ENCODE data around the gene OPCML. TPM values are rescaled to one million over a fixed set of nuclear protein-coding genes. Genes with fewer than 3 reads are reported as not detected.

Gene OPCML
- total RNA-seq, 1 donor, result under 0.01 TPM

DNA sequence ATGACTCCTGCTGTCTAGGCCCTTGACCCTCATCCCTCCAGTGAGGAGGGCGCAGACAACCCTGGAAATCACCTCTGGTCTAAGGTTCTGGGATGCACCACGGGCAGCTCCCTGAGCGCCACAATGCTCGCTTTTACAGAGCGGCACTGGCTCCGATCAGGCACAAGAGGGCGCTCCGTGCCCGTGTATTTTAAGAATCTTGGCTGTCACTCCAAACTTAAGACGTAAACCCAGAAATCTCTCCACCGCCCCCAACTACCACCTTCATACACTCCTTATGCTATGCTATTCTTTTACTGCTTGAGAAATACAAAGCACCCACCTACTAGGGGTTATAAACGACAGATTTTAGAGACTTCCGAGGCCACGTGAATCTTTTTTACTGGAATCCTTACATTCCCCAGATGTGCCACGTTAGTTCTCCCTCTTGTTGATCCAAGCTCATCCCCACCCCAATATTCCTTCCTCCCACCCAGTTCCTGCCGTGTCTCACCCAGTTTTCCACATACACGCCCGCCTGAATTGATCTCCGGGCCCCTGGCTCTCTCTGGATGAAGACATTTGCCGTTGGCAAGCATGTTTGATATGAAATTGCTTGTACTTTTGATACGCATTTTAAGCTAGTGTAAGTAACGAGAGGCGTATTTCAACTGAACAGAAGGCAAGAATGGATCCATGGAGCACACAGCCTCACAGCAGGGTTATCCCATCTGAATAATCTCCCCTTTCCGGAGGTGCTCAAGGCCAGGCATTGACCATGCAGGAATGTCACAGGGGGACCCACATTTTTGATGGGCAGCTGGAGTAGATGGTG lies 453.5 kb downstream of the OPCML start:
- Histone ChIP-seq H3K4me3 (ENCODE audit: low read length) (no peak overlapping the region), H3K4me1 (ENCODE audit: insufficient read depth, low read length) (peaks cover 4% of the 10 kb centered on the region), H3K27me3 (ENCODE audit: insufficient read depth, low read length) (peaks cover 8% of the 10 kb centered on the region), H3K9me3 (ENCODE audit: low read depth, low read length) (no peaks in the 10 kb centered on the region)

DNA sequence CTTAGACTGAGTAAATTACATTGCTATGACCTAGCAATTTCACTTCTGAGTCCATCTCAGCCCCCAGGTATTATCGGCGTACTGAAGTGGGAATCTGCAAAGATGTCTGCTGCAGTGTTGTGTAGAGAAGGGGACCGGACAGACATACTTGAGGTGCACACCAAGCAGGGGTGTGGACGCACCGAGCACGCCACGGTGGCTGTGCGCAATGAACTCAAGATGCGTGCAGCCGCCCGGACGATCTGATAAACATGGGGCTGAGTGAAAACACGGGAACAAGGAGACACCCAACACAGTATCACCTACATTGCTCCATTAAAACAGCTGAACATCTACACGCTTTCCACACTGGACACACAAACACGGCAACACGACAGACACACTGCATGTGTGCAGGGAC lies 454.3 kb downstream of the OPCML start:
- no peaks in the 10 kb centered on the region for H3K9me3 ChIP-seq (ENCODE audit: low read depth, low read length)
- H3K27me3 ChIP-seq (ENCODE audit: insufficient read depth, low read length), result no peaks in the 10 kb centered on the region
- H3K4me1 ChIP-seq (ENCODE audit: insufficient read depth, low read length), result no peaks in the 10 kb centered on the region
- no peak overlapping the region for H3K4me3 ChIP-seq (ENCODE audit: low read length)

DNA sequence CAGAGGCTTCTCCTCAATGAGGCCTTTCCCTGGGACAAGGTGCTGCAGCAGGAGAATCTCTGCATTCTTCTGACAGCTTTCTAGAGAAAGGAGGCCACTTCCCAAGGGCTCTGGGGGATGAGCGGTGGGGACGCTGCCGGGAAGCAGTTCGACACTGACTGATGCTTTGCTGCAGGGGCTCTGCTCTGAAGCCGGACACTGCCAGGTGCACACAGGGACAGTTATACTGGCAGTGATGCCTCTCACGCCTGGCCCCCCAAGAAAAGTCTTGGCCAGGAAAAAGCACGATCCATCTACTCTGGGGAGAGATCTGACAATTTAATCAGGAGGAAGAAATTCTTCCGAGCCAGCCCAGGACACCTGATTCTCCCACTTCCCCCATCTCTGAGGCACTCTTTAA lies 456.9 kb downstream of the OPCML start:
- Histone ChIP-seq H3K4me1 (ENCODE audit: insufficient read depth, low read length) (no peaks in the 10 kb centered on the region), H3K9me3 (ENCODE audit: low read depth, low read length) (no peaks in the 10 kb centered on the region), H3K27me3 (ENCODE audit: insufficient read depth, low read length) (no peaks in the 10 kb centered on the region), H3K4me3 (ENCODE audit: low read length) (no peak overlapping the region)

DNA sequence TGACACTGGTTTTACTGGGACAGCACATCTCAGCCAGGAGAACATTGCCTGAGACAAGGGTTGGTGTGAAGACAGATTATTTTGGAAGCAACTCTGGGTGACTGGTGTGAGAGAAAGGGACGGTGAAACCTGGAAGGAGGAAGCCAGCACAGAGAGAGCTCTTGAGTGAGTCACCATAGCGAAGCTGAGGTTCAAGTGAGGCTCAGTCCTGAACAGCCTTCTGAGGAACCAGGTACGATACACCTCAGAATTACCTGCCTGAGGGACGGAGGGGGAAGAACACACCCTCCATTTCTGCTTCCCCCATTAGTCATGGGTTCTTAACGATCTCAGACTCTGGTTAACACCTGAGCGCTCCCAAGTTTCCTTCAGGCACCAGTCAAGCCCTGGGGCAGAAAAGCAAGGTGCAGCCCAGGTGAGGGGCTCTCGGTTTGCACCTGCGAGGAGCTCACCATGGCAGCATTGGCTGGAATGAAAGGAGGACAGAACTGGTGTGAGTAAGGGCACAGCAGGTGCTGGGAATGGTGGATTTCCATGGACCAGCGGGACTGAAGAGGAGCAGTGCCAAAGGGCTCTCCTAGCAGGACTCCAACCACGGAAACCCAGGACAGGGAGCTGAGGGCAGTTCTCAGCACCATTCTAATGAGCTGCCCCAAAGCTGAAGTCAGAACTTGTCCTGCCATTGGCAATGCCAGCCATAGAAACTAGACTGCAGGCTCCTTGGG lies 459.3 kb downstream of the OPCML start:
- no peaks in the 10 kb centered on the region for H3K9me3 ChIP-seq (ENCODE audit: low read depth, low read length)
- H3K4me3 ChIP-seq (ENCODE audit: low read length), result no peak overlapping the region
- no peaks in the 10 kb centered on the region for H3K27me3 ChIP-seq (ENCODE audit: insufficient read depth, low read length)
- H3K4me1 ChIP-seq (ENCODE audit: insufficient read depth, low read length), result no peaks in the 10 kb centered on the region

DNA sequence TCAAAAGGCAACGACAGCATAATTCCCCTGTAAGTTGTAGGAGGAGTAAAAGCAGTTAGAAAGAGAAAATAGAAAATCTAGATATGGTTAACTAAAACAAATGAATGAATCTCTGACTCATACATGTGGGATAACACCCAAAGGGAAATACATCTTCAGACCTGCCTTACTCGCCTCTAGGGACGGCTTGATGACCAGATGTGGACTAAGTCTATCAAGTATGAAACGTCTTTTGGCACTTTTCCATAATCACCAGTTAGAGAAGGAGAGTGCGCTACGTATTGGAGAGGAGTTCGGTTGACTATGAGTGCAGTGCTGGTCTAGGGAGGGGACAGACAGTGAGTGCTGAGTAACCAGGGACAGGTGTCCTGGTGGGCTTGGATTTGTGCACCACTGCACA lies 459.9 kb downstream of the OPCML start:
- Histone ChIP-seq H3K27me3 (ENCODE audit: insufficient read depth, low read length) (no peaks in the 10 kb centered on the region), H3K4me1 (ENCODE audit: insufficient read depth, low read length) (no peaks in the 10 kb centered on the region), H3K9me3 (ENCODE audit: low read depth, low read length) (no peaks in the 10 kb centered on the region), H3K4me3 (ENCODE audit: low read length) (no peak overlapping the region)

DNA sequence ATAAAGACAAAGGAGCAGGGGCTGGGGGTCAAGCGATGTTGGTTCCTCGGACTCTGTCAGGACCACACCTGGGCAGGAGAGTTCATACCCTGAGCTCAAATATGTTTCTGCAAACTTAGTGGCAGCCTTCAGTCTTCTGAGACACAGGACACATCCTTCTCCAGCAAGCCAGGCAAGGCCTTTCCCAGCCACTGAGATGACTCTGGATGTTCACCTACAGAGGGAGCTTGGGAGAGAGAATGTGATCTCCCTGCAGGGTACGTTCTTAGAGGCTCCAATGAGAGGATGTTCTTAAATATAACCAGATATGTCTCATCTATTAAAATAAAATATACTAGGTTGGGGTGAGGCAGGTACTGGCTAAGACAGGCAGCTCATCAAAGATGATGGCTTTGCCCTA lies 461.5 kb downstream of the OPCML start:
- Histone ChIP-seq H3K9me3 (ENCODE audit: low read depth, low read length) (no peaks in the 10 kb centered on the region), H3K4me3 (ENCODE audit: low read length) (no peak overlapping the region), H3K27me3 (ENCODE audit: insufficient read depth, low read length) (no peaks in the 10 kb centered on the region), H3K4me1 (ENCODE audit: insufficient read depth, low read length) (no peaks in the 10 kb centered on the region)

DNA sequence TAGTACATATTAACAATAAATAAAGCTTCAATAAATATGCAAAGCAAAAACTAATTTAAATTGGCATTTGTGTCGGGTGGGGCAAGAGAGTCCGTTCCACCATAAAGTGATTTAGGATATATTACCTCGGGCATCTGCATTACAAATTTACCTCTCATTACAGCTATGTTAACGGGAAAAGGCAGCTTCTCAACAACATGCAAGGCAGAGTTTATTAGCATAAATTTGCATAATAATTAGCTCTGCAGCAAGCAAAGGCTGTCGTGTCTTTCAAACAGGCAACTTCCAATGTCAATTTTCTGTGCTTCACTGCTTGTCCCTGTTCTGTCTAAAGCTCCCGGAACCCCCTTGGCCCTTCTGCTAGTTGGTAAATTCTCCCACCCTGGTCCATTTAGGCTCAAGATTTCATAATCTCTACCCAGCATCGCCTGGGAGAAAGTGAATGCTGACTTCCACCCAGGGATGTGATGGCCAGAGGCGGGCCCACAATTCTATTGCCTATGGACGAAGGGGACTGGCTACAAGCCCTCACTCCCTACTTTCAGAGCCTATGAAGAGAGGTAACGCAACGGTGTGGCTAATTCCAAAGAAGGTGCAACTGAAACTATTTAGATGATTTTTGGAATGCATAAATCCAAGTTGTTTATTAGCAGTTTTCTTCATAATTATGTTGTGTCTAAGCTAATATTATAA lies 462.1 kb downstream of the OPCML start:
- Histone ChIP-seq H3K4me3 (ENCODE audit: low read length) (no peak overlapping the region), H3K9me3 (ENCODE audit: low read depth, low read length) (no peaks in the 10 kb centered on the region), H3K27me3 (ENCODE audit: insufficient read depth, low read length) (no peaks in the 10 kb centered on the region), H3K4me1 (ENCODE audit: insufficient read depth, low read length) (no peaks in the 10 kb centered on the region)

DNA sequence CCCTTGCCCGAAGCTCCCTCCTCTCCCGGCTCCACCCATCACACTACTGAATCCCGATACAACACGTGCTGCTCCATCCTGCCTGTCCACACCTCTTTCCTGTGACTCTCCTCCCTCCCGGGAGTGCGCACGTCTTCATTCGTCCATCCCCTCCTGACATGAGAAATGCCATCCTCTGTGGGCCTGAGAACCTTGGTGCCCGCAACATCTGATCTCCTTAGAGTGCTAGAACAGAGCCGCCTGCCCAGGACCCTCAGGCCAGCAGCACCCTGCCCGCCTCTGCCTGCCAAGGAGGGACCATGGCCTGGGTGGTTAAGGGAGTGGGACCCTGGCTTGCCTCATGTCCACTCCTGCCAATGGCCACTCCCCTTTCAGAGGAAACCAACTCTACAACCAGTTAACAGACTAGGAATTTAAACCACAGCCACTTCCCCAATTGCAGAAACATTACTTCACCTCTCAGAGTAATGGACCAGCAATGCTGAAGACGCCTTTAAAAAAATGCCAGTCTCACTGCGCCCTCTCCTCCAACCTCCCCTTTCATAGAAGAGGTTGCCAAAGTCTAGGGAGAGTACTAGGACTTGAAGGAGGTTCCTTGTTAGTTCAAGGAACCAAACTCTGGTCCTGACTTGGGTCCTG lies 466.3 kb downstream of the OPCML start:
- Histone ChIP-seq H3K4me3 (ENCODE audit: low read length) (no peak overlapping the region), H3K27me3 (ENCODE audit: insufficient read depth, low read length) (peaks cover 11% of the 10 kb centered on the region), H3K9me3 (ENCODE audit: low read depth, low read length) (no peaks in the 10 kb centered on the region), H3K4me1 (ENCODE audit: insufficient read depth, low read length) (no peaks in the 10 kb centered on the region)

DNA sequence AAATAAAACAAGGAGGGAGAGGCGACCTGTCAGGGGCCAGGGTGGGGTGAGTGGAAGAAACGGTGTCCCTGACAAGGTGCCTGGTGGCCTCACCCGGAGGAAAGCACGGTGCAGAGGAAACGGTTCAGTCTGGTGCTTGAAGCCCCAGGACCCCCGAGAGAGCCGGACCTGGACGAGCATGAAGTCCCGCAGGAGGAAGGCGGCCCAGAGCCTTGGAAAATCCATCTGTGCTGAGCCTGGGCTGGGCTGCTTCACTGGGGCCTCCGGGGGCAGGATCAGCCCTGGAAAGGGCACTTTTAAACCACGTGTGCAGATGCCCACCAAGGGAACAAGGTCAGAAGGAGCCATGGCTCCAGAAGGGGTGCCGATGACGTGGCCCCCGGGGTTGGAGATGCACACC lies 467.3 kb downstream of the OPCML start:
- no peak overlapping the region for H3K4me3 ChIP-seq (ENCODE audit: low read length)
- peaks cover 11% of the 10 kb centered on the region for H3K27me3 ChIP-seq (ENCODE audit: insufficient read depth, low read length)
- no peaks in the 10 kb centered on the region for H3K4me1 ChIP-seq (ENCODE audit: insufficient read depth, low read length)
- no peaks in the 10 kb centered on the region for H3K9me3 ChIP-seq (ENCODE audit: low read depth, low read length)

DNA sequence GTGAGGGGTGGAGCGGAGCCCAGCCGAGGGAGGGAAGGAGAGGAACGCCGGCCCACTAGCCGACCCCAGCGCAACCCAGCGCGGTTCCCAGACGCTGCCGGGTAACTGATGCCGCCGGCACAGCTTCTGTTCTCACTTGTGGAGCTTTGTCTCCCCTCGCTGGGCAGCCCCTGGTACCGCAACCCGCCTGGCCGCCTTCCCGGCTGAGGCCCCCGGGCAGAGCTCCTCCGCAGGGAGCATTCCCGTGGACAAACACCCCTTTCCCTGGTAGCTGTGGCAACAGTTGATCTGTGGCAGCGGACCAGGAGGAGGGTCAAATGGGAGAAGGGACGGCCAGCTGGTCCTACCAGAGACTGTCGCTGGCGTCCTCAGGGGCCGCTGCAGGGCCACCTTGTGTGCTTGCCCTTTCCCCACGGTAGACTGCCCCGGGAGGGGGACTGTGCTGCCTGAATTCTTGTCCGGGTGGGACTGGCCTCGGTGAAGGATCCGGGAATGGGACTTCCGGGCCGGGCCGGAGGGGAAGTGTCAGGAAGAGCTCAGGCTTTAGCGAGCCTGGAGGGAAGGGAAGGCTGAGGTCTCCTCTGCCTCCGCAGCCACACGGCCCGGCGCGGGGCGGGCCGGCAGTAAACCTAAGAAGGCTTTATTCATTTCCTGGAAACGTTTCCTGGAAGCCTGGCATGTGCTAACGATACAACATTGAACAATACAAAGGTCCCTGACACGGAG lies 468.0 kb downstream of the OPCML start:
- no peaks in the 10 kb centered on the region for H3K9me3 ChIP-seq (ENCODE audit: low read depth, low read length)
- H3K4me1 ChIP-seq (ENCODE audit: insufficient read depth, low read length), result no peaks in the 10 kb centered on the region
- peaks cover 11% of the 10 kb centered on the region for H3K27me3 ChIP-seq (ENCODE audit: insufficient read depth, low read length)
- no peak overlapping the region for H3K4me3 ChIP-seq (ENCODE audit: low read length)

DNA sequence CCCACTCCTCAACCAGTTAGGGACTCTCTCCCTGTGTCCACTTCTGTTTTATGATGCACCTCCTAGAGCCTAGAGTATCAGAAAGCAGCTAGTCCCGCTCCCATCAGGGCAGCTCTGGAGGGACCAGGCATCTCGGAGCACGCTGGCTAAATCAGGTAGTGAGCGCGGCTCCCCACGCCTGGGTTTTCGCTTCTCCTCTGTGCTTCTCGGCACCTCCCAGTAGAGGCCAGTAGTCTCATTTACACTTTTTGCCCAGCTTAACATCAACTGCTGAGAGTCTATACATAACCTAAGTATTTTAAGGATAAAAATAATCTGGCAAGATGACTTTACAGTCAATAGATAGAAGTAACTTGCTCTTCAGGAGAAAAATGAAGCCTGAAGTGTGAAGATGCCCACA lies 473.8 kb downstream of the OPCML start:
- Histone ChIP-seq H3K27me3 (ENCODE audit: insufficient read depth, low read length) (no peaks in the 10 kb centered on the region), H3K4me3 (ENCODE audit: low read length) (no peak overlapping the region), H3K4me1 (ENCODE audit: insufficient read depth, low read length) (no peaks in the 10 kb centered on the region), H3K9me3 (ENCODE audit: low read depth, low read length) (no peaks in the 10 kb centered on the region)

DNA sequence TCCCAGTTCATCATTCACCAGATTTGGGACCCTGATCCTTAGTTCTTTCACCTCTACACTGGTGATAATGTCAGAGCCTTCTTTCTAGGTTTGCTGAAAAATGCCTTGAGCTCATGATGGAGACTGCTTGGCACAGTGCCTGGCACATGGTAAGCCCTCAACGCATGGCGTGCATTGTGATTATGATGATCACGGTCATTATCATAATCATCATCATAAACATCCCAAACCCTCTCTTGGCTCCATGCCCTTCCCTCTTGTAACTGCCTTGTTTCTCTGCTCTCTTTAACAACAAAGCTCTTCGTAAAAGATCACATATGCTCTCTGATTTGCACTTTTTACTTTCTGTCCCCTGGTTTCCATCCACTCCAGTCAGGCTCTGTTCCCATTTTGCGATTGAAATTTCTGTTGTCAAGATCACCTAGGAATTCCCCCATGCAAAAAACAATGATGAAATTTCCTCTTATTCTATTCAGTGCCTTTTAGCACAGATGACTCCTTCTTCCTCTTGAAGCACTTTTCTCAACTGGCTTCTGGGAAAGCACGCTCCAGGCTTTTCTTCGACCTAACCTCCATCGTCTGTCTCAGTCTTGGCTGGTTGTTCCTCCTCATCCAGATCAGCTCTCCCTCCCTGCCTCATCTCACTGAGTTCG lies 479.1 kb downstream of the OPCML start:
- no peaks in the 10 kb centered on the region for H3K9me3 ChIP-seq (ENCODE audit: low read depth, low read length)
- H3K4me3 ChIP-seq (ENCODE audit: low read length), result no peak overlapping the region
- no peaks in the 10 kb centered on the region for H3K27me3 ChIP-seq (ENCODE audit: insufficient read depth, low read length)
- H3K4me1 ChIP-seq (ENCODE audit: insufficient read depth, low read length), result no peaks in the 10 kb centered on the region

DNA sequence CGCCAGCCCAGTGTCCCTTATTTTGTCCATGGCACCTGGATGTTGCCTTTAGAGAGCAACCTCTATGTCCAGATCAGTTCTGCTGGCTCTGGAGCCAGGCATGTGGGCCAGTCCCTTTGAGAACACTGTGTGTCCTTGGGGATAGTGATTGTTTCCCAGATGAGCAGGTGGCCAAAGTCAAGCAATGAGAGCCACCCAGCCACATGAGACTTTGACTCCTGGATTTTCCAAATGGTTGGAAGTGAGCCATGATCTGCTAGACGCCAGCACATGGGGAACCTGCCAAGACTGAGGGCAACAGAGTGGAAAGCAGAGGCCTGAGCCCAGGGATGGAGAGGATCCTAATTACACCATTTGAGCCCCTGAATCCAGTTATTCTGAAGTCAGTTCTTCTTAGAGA lies 479.8 kb downstream of the OPCML start:
- Histone ChIP-seq H3K4me3 (ENCODE audit: low read length) (no peak overlapping the region), H3K9me3 (ENCODE audit: low read depth, low read length) (no peaks in the 10 kb centered on the region), H3K27me3 (ENCODE audit: insufficient read depth, low read length) (no peaks in the 10 kb centered on the region), H3K4me1 (ENCODE audit: insufficient read depth, low read length) (no peaks in the 10 kb centered on the region)
